HG03354 (cell line): Measurements from ENCODE around the gene SPIB.
A peak's percentile ranks its signal among the peaks of the same experiment; 100 is the strongest.
"Not testable (repeated sequence)": the region's sequence is repeated elsewhere in the genome, so short reads cannot be mapped to it uniquely, and the experiment has no call there.

Experiments
- ATAC-seq: cut with Tn5 transposase; IDR thresholded peaks from one replicate; pipeline ENCODE4 v1.9.1; 2021; ENCODE audit warnings: mild to moderate bottlenecking; ENCODE audit not compliant: unreplicated experiment, poor library complexity, severe bottlenecking

Gene SPIB

GRCh38 chr19:50433201-50434180 lies 14.8 kb downstream of the SPIB start:
- no peak for ATAC-seq

GRCh38 chr19:50434525-50434924 lies 15.8 kb downstream of the SPIB start:
- no peak for ATAC-seq

GRCh38 chr19:50435221-50435620 lies 16.5 kb downstream of the SPIB start:
- no peak for ATAC-seq

GRCh38 chr19:50435627-50436026 lies 16.9 kb downstream of the SPIB start:
- no peak for ATAC-seq

- no peak for ATAC-seq
These were observed 19.2 kb downstream of the SPIB start for GRCh38 chr19:50437862-50438449.

- not testable (repeated sequence) for ATAC-seq
These were observed 20.4 kb downstream of the SPIB start for GRCh38 chr19:50439130-50439529.

GRCh38 chr19:50444059-50444458 lies 25.3 kb downstream of the SPIB start:
- no peak for ATAC-seq

- no peak for ATAC-seq
These were observed 28.3 kb downstream of the SPIB start for GRCh38 chr19:50447053-50447452.

GRCh38 chr19:50447750-50448149 lies 29.0 kb downstream of the SPIB start:
- no peak for ATAC-seq

- ATAC-seq, result no peak
These were observed 30.6 kb downstream of the SPIB start for GRCh38 chr19:50449236-50449899.

GRCh38 chr19:50450369-50451222 lies 31.9 kb downstream of the SPIB start:
- no peak for ATAC-seq

- no peak for ATAC-seq
These were observed 32.4 kb downstream of the SPIB start for GRCh38 chr19:50451223-50451534.

- ATAC-seq, result no peak
These were observed 34.5 kb downstream of the SPIB start for GRCh38 chr19:50453243-50453642.

GRCh38 chr19:50455992-50456391 lies 37.3 kb downstream of the SPIB start:
- no peak for ATAC-seq

GRCh38 chr19:50457300-50457699 lies 38.6 kb downstream of the SPIB start:
- ATAC-seq, result no peak

- ATAC-seq, result no peak
These were observed 39.8 kb downstream of the SPIB start for GRCh38 chr19:50458396-50459066.

GRCh38 chr19:50459067-50459456 lies 40.3 kb downstream of the SPIB start:
- ATAC-seq, result no peak

GRCh38 chr19:50459638-50460037 lies 40.9 kb downstream of the SPIB start:
- ATAC-seq, result no peak

- peak; percentile 74 for ATAC-seq
These were observed 41.5 kb downstream of the SPIB start for GRCh38 chr19:50460161-50460765.
